ENCODE data around the gene TMEM201. TPM values are rescaled to one million over a fixed set of nuclear protein-coding genes. Genes with fewer than 3 reads are reported as not detected.

TMEM201 gene
- total and polyA plus RNA-seq, 2 of the 8 experiments (the other 6 are each of a cell fraction or from before 2014, with no cell fraction given), result 8.2 to 27.1 TPM

GRCh38 chr1:9643351-9644256 is 54.9 kb downstream of the TMEM201 start (continued):
- TF ChIP-seq CHD7 (IDR thresholded peaks at IDR 0.05; ENCODE audit: insufficient replicate concordance, low read length) (no peak), GABPA (IDR thresholded peaks at IDR 0.05; ENCODE audit: borderline replicate concordance, insufficient read depth, low read length) (no peak), SRF (IDR thresholded peaks at IDR 0.05; ENCODE audit: low read depth, low read length) (no peak)
